HG03460 (cell line): ENCODE data around the gene ARHGEF37.
"Not testable (repeated sequence)": the region's sequence is repeated elsewhere in the genome, so short reads cannot be mapped to it uniquely, and the experiment has no call there.

Experiments used
- ATAC-seq: cut with Tn5 transposase; IDR thresholded peaks from one replicate; pipeline ENCODE4 v1.9.1; 2021; ENCODE audit not compliant: unreplicated experiment

Gene ARHGEF37

GRCh38 chr5:149581192-149581861 is at the start of gene ARHGEF37:
ARHGEF37 (plus strand) TSS chr5:149581498; CDS start chr5:149597770, 16,272 bp downstream.
- no peak for ATAC-seq

- ATAC-seq = no peak
These were observed 48.9 kb upstream of the ARHGEF37 start for GRCh38 chr5:149532413-149532812.

- ATAC-seq = not testable (repeated sequence)
These were observed 45.5 kb upstream of the ARHGEF37 start for GRCh38 chr5:149535787-149536186.

GRCh38 chr5:149537374-149537975 is 43.8 kb upstream of the ARHGEF37 start:
- no peak for ATAC-seq

- ATAC-seq = no peak
These were observed 41.2 kb upstream of the ARHGEF37 start for GRCh38 chr5:149540089-149540488.

GRCh38 chr5:149541893-149542292 is 39.4 kb upstream of the ARHGEF37 start:
- ATAC-seq = no peak

GRCh38 chr5:149543361-149544027 is 37.8 kb upstream of the ARHGEF37 start:
- ATAC-seq = no peak

GRCh38 chr5:149544028-149544420 is 37.3 kb upstream of the ARHGEF37 start:
- ATAC-seq = no peak

- no peak for ATAC-seq
These were observed 36.0 kb upstream of the ARHGEF37 start for GRCh38 chr5:149545327-149545726.

GRCh38 chr5:149546974-149547373 is 34.3 kb upstream of the ARHGEF37 start:
- ATAC-seq = no peak

- peak; percentile 35 for ATAC-seq
These were observed 31.6 kb upstream of the ARHGEF37 start for GRCh38 chr5:149549461-149550267.

- no peak for ATAC-seq
These were observed 31.1 kb upstream of the ARHGEF37 start for GRCh38 chr5:149550268-149550583.

GRCh38 chr5:149550594-149551226 is 30.6 kb upstream of the ARHGEF37 start:
- ATAC-seq = no peak

- peak; percentile 84 for ATAC-seq
These were observed 29.9 kb upstream of the ARHGEF37 start, which contains the start of gene CSNK1A1 for GRCh38 chr5:149551227-149552037. CSNK1A1 (minus strand) TSS chr5:149551439; CDS start chr5:149550964, 475 bp downstream.

- no peak for ATAC-seq
These were observed 29.2 kb upstream of the ARHGEF37 start for GRCh38 chr5:149552038-149552494.

- ATAC-seq = no peak
These were observed 28.6 kb upstream of the ARHGEF37 start for GRCh38 chr5:149552553-149553160.

GRCh38 chr5:149559706-149560105 is 21.6 kb upstream of the ARHGEF37 start:
- ATAC-seq = no peak

- ATAC-seq = no peak
These were observed 19.4 kb upstream of the ARHGEF37 start for GRCh38 chr5:149561848-149562247.

GRCh38 chr5:149563466-149563865 is 17.8 kb upstream of the ARHGEF37 start:
- no peak for ATAC-seq
